K562 (cell line): ENCODE results near the gene GAB1. TPM values are rescaled to one million over a fixed set of nuclear protein-coding genes. Genes with fewer than 3 reads are reported as not detected.

Experiments used
- ATAC-seq: fragments of 200-7000 bp; cut with Tn5 transposase; 3 replicates; pipeline ENCODE4 v1.9.1; 2020; ENCODE audit warnings: moderate library complexity
- BruUV-seq: library from RNA; stranded (reverse); fragments of 400-500 nt; replicated peaks from 2 replicates; lab custom pipeline; 2021; lab: Mats Ljungman, UMichigan
- CTCF ChIA-PET: fragments of 300-600 bp; formaldehyde crosslinking; extraction: SDS; loops from one replicate; lab custom pipeline; 2021; ENCODE audit warnings: low intra/inter-chr PET ratio; lab: Yijun Ruan, JAX
- POLR2A ChIA-PET: fragments of 300-600, 350-650 bp; sonication (Branson Sonifier 250); formaldehyde crosslinking; extraction: SDS; loops from one replicate; lab custom pipeline; 2021; ENCODE audit warnings: antibody characterized with exemption, inconsistent platforms; lab: Yijun Ruan, JAX
- DNase-seq, 4 experiments: peaks; one replicate each; pipeline versions ENCODE4 v3.0.0 to v3.0.0-alpha.2; 2011 to 2018; ENCODE audit warnings: low spot score in 3 of 4, mixed read lengths in 3 of 4; ENCODE audit errors: extremely low read depth in 1 of 4
- FAIRE-seq: peaks from 2 replicates; lab custom pipeline; 2011; peaks lifted over from hg19 to GRCh38; lab: Jason Lieb, UNC
- H2AFZ ChIP-seq: 2 replicates; pipeline ENCODE4 v1.6.0; 2011; ENCODE audit warnings: low read depth, low read length, control low read depth, inconsistent platforms
- H3K27ac ChIP-seq: fragments of 200-600 bp; 3 replicates; pipeline ENCODE4 v1.8.0; 2011; ENCODE audit warnings: low read depth, mild to moderate bottlenecking, control low read depth, inconsistent platforms, low read length, moderate library complexity, mixed read lengths; ENCODE audit errors: extremely low read depth
- H3K27me3 ChIP-seq, 2 experiments: fragments of 300-600 bp in 1 of 2; 2 replicates in 1 of 2; 3 replicates in 1 of 2; pipeline versions ENCODE4 v1.6.0 to v1.8.0; 2011; ENCODE audit warnings: inconsistent platforms in 2 of 2, low read length in 2 of 2, mild to moderate bottlenecking in 1 of 2, mixed read lengths in 1 of 2, moderate library complexity in 1 of 2; ENCODE audit not compliant: control insufficient read depth in 2 of 2, insufficient read depth in 2 of 2
- H3K36me3 ChIP-seq: fragments of 300-600 bp; 3 replicates; pipeline ENCODE4 v1.8.0; 2011; ENCODE audit warnings: mild to moderate bottlenecking, low read length, inconsistent platforms; ENCODE audit not compliant: control insufficient read depth, insufficient read depth
- H3K4me1 ChIP-seq, 2 experiments: fragments of 200-600 bp in 1 of 2; replicated peaks in 1 of 2; 2 replicates in 1 of 2; 3 replicates in 1 of 2; pipeline versions ENCODE4 v1.5.1 to v1.8.0; 2011; ENCODE audit warnings: inconsistent platforms in 2 of 2, low read length in 2 of 2, mild to moderate bottlenecking in 1 of 2, mixed read lengths in 1 of 2, moderate library complexity in 1 of 2; ENCODE audit not compliant: control insufficient read depth in 2 of 2, insufficient read depth in 2 of 2
- H3K4me2 ChIP-seq: 2 replicates; pipeline ENCODE4 v1.6.1; 2011; ENCODE audit warnings: low read length, control low read depth, inconsistent platforms, mixed read lengths; ENCODE audit not compliant: insufficient read depth
- H3K4me3 ChIP-seq: fragments of 200-600 bp; sonication (generic), shearing (Covaris generic); 2 replicates; pipeline ENCODE4 v1.5.1; 2016; ENCODE audit warnings: control low read depth, inconsistent platforms
- H3K79me2 ChIP-seq: fragments of 200-600 bp; 3 replicates; pipeline ENCODE4 v1.8.0; 2011; ENCODE audit warnings: low read length, inconsistent platforms; ENCODE audit not compliant: control insufficient read depth, insufficient read depth
- H3K9ac ChIP-seq, 2 experiments: 2 replicates each; pipeline versions ENCODE4 v1.6.0 to v1.6.1; 2011; ENCODE audit warnings: low read depth in 2 of 2, low read length in 2 of 2, control low read depth in 1 of 2, inconsistent platforms in 1 of 2, mild to moderate bottlenecking in 1 of 2, mixed read lengths in 1 of 2; ENCODE audit not compliant: insufficient read depth in 1 of 2
- H3K9me1 ChIP-seq: one replicate; pipeline ENCODE4 v1.6.0; 2011; ENCODE audit warnings: inconsistent platforms, mild to moderate bottlenecking, low read length, moderate library complexity; ENCODE audit not compliant: control insufficient read depth, insufficient read depth
- H3K9me3 ChIP-seq: replicated peaks from 2 replicates; pipeline ENCODE4 v1.5.1; 2011; ENCODE audit warnings: low read depth, low read length, inconsistent platforms; ENCODE audit not compliant: control insufficient read depth, insufficient read depth
- H4K20me1 ChIP-seq: replicated peaks from 2 replicates; pipeline ENCODE4 v1.6.1; 2011; ENCODE audit warnings: low read length, inconsistent platforms, mixed read lengths; ENCODE audit not compliant: control insufficient read depth, insufficient read depth
- NR3C1 ChIP-seq: sonication (generic); formaldehyde crosslinking; IDR thresholded peaks from 2 replicates; pipeline ENCODE4 v1.8.1; 2022; ENCODE audit warnings: missing genetic modification reagents
- POU5F1 ChIP-seq: fragments of 150-350 bp; IDR thresholded peaks from 2 replicates; pipeline ENCODE4 v1.6.1; 2014; ENCODE audit warnings: borderline replicate concordance, low read length, low read depth, mild to moderate bottlenecking; ENCODE audit not compliant: partially characterized antibody
- PRPF4 ChIP-seq: fragments of 200-400 bp; formaldehyde crosslinking; IDR thresholded peaks from one replicate; pipeline ENCODE4 v1.6.1; 2017; ENCODE audit warnings: low read length, low read depth, mild to moderate bottlenecking; ENCODE audit not compliant: insufficient read depth, poor library complexity, severe bottlenecking
- RAD21 ChIP-seq, 2 experiments: fragments of 250-450 bp in 1 of 2; fragments of 450-650 bp in 1 of 2; sonication (Bioruptor Pico) in 1 of 2; formaldehyde crosslinking in 1 of 2; IDR thresholded peaks in 1 of 2; conservative IDR thresholded peaks in 1 of 2; 2 replicates each; pipeline versions ENCODE4 v1.4.0 to v1.8.0; 2020 to 2022; ENCODE audit warnings: mild to moderate bottlenecking in 2 of 2, moderate library complexity in 1 of 2
- RB1 ChIP-seq: fragments of 450-650 bp; IDR thresholded peaks from 2 replicates; pipeline ENCODE4 v1.6.1; 2017; ENCODE audit warnings: low read depth, mild to moderate bottlenecking
- SAP30 ChIP-seq: fragments of 200-600 bp; sonication (generic); IDR thresholded peaks from 2 replicates; pipeline ENCODE4 v1.6.1; 2012; ENCODE audit warnings: borderline replicate concordance, low read depth, mild to moderate bottlenecking, moderate library complexity, low read length, control low read depth, inconsistent platforms; ENCODE audit not compliant: insufficient read depth, poor library complexity, severe bottlenecking
- SRSF7 ChIP-seq: fragments of 200-400 bp; formaldehyde crosslinking; optimal IDR thresholded peaks from 2 replicates; pipeline ENCODE3; 2017; ENCODE audit warnings: mild to moderate bottlenecking, low read depth, low read length
- TBP ChIP-seq: optimal IDR thresholded peaks from 2 replicates; pipeline ENCODE3; 2011; ENCODE audit warnings: low read depth, low read length, improper control_type of control experiment
- YBX1 ChIP-seq: fragments of 450-650 bp; IDR thresholded peaks from 2 replicates; pipeline ENCODE4 v1.7.1; 2016; ENCODE audit warnings: mild to moderate bottlenecking
- ZNF76 ChIP-seq: fragments of 250-450 bp; sonication (Bioruptor Pico); IDR thresholded peaks from 2 replicates; pipeline ENCODE4 v1.4.0; 2020; ENCODE audit warnings: mild to moderate bottlenecking, moderate library complexity, borderline replicate concordance
- WGBS: fragments of 100-300 bp; shearing (Covaris generic); methylation state at CpG from one replicate; pipeline ENCODE4 v1.1.6; 2016; ENCODE audit warnings: low coverage, mixed read lengths; ENCODE audit not compliant: insufficient coverage; ENCODE audit errors: missing lambda C conversion rate; 5-methylcytosine and 5-hydroxymethylcytosine counted together
- in situ Hi-C: fragments of 300-500 bp; cut with MboI; formaldehyde crosslinking; loops from 4 replicates; pipeline ENCODE4 v1.15.0; 2018; ENCODE audit warnings: inconsistent platforms, mixed read lengths
- intact Hi-C: fragments of 100-400 bp; cut with micrococcal nuclease; formaldehyde crosslinking; loops from 2 replicates; pipeline ENCODE4 v1.14.2; 2022
- polyA plus RNA-seq, 8 experiments: library from polyadenylated mRNA; depleted of rRNA in 4 of 8; stranded (reverse) in 5 of 8; unstranded in 3 of 8; fragments of >200 nt; fragmentation: Nextera tagmentation in 2 of 8; fragmentation: Illumina TruSeq in 1 of 8; extraction: Ambion mirVana in 2 of 8; extraction: Trizol in 1 of 8; gene quantifications; 2 replicates each; pipeline versions ENCODE4 v1.2.1 to v1.2.3, GENCODE V29; 2011 to 2014; ENCODE audit warnings: inconsistent platforms in 1 of 8, missing spikeins in 1 of 8
- total RNA-seq, 7 experiments: library from RNA; depleted of rRNA in 6 of 7; stranded (reverse); fragments of >200 nt in 6 of 7; fragmentation: Illumina TruSeq in 2 of 7; extraction: Trizol in 2 of 7; gene quantifications; 2 replicates each; pipeline versions ENCODE4 v1.2.1 to v1.2.3, GENCODE V29; 2011 to 2021; ENCODE audit warnings: low replicate concordance in 1 of 7
- TF ChIP-seq, protein P1 (sequence below): fragments of 450-650 bp; IDR thresholded peaks from 2 replicates; pipeline ENCODE4 v1.6.1; 2017; ENCODE audit warnings: mild to moderate bottlenecking, moderate library complexity
- TF ChIP-seq, protein P2 (sequence below): fragments of 200-800 bp; sonication (Bioruptor generic); IDR thresholded peaks from 2 replicates; pipeline ENCODE4 v1.6.1; 2016; ENCODE audit warnings: missing genetic modification characterization, missing compliant biosample characterization
- TF ChIP-seq, protein P3 (sequence below): sonication (generic); IDR thresholded peaks from 2 replicates; pipeline ENCODE4 v1.6.1; 2016

Gene GAB1
- total and polyA plus RNA-seq, 9 of the 15 experiments (the other 6 are each of a cell fraction or from before 2014, with no cell fraction given), result 1.3 to 14.6 (median 7.5) TPM

DNA sequence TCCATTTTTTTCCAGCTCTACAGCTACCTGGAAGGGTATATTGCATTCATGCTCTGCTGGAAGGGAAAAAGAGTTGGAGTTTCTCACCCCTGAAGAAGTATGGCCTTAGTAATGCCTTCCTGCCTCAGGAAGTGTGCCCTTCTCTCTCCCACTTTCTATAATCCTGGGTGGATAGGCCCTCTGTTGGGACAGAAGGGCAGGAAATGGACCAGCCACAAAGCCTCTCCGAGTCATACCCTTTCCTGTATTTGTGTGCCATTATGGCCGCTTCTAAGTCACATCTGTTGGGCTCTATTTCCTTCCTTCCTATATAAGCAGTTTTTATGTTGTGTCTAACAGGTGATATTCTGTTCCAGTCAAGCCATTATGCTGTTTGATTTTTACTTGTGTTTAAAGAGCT is 102.0 kb downstream of the GAB1 start:
- FAIRE-seq (no peak), ATAC-seq (no peak), DNase-seq (no peak)
- H3K4me2 ChIP-seq, result no peak overlapping the region
- H3K9me3 ChIP-seq, result no peaks in the 10 kb centered on the region
- ChIA-PET CTCF (no interaction called here), POLR2A (no interaction called here)
- TF ChIP-seq SRSF7 (no peak), RB1 (no peak), SAP30 (no peak), PRPF4 (no peak), RAD21 (CRISPR knock-in tag; conservative IDR thresholded peaks at IDR 0.05 in 1 of 2, IDR thresholded peaks at IDR 0.05 in 1 of 2) (no peak), POU5F1 (no peak), YBX1 (no peak), ZNF76 (CRISPR knock-in tag) (no peak), TBP (no peak), NR3C1 (CRISPR knock-in tag) (no peak)
- TF ChIP-seq, protein P1, sequence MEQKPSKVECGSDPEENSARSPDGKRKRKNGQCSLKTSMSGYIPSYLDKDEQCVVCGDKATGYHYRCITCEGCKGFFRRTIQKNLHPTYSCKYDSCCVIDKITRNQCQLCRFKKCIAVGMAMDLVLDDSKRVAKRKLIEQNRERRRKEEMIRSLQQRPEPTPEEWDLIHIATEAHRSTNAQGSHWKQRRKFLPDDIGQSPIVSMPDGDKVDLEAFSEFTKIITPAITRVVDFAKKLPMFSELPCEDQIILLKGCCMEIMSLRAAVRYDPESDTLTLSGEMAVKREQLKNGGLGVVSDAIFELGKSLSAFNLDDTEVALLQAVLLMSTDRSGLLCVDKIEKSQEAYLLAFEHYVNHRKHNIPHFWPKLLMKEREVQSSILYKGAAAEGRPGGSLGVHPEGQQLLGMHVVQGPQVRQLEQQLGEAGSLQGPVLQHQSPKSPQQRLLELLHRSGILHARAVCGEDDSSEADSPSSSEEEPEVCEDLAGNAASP, result no peak
- TF ChIP-seq, protein P2, sequence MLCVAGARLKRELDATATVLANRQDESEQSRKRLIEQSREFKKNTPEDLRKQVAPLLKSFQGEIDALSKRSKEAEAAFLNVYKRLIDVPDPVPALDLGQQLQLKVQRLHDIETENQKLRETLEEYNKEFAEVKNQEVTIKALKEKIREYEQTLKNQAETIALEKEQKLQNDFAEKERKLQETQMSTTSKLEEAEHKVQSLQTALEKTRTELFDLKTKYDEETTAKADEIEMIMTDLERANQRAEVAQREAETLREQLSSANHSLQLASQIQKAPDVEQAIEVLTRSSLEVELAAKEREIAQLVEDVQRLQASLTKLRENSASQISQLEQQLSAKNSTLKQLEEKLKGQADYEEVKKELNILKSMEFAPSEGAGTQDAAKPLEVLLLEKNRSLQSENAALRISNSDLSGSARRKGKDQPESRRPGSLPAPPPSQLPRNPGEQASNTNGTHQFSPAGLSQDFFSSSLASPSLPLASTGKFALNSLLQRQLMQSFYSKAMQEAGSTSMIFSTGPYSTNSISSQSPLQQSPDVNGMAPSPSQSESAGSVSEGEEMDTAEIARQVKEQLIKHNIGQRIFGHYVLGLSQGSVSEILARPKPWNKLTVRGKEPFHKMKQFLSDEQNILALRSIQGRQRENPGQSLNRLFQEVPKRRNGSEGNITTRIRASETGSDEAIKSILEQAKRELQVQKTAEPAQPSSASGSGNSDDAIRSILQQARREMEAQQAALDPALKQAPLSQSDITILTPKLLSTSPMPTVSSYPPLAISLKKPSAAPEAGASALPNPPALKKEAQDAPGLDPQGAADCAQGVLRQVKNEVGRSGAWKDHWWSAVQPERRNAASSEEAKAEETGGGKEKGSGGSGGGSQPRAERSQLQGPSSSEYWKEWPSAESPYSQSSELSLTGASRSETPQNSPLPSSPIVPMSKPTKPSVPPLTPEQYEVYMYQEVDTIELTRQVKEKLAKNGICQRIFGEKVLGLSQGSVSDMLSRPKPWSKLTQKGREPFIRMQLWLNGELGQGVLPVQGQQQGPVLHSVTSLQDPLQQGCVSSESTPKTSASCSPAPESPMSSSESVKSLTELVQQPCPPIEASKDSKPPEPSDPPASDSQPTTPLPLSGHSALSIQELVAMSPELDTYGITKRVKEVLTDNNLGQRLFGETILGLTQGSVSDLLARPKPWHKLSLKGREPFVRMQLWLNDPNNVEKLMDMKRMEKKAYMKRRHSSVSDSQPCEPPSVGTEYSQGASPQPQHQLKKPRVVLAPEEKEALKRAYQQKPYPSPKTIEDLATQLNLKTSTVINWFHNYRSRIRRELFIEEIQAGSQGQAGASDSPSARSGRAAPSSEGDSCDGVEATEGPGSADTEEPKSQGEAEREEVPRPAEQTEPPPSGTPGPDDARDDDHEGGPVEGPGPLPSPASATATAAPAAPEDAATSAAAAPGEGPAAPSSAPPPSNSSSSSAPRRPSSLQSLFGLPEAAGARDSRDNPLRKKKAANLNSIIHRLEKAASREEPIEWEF (CRISPR knock-in tag), result no peak
- TF ChIP-seq, protein P3, sequence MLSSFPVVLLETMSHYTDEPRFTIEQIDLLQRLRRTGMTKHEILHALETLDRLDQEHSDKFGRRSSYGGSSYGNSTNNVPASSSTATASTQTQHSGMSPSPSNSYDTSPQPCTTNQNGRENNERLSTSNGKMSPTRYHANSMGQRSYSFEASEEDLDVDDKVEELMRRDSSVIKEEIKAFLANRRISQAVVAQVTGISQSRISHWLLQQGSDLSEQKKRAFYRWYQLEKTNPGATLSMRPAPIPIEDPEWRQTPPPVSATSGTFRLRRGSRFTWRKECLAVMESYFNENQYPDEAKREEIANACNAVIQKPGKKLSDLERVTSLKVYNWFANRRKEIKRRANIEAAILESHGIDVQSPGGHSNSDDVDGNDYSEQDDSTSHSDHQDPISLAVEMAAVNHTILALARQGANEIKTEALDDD, result no peak
- H3K9me1 ChIP-seq, result no peaks in the 10 kb centered on the region
- H3K36me3 ChIP-seq, result peaks cover 22% of the 10 kb centered on the region; the same call in 2 of the 3 replicates
- H3K27me3 ChIP-seq, result no peaks in the 10 kb centered on the region
- H3K4me3 ChIP-seq, result no peak overlapping the region
- intact Hi-C loops, result no loop called here
- 72% methylated on average over 2 of the region's 2 CpGs for WGBS
- H3K27ac ChIP-seq, result no peak overlapping the region
- no peaks in the 10 kb centered on the region for H3K4me1 ChIP-seq
- H3K79me2 ChIP-seq, result no peaks in the 10 kb centered on the region
- BruUV-seq, result no TSS peak
- no peaks in the 10 kb centered on the region for H4K20me1 ChIP-seq
- H3K9ac ChIP-seq, result no peak overlapping the region
- in situ Hi-C loops, result no loop called here
- no peak overlapping the region for H2AFZ ChIP-seq
